Measurements from ENCODE around the gene KCNE1.
"Not testable (repeated sequence)": the region's sequence is repeated elsewhere in the genome, so short reads cannot be mapped to it uniquely, and the experiment has no call there.

Gene KCNE1

DNA sequence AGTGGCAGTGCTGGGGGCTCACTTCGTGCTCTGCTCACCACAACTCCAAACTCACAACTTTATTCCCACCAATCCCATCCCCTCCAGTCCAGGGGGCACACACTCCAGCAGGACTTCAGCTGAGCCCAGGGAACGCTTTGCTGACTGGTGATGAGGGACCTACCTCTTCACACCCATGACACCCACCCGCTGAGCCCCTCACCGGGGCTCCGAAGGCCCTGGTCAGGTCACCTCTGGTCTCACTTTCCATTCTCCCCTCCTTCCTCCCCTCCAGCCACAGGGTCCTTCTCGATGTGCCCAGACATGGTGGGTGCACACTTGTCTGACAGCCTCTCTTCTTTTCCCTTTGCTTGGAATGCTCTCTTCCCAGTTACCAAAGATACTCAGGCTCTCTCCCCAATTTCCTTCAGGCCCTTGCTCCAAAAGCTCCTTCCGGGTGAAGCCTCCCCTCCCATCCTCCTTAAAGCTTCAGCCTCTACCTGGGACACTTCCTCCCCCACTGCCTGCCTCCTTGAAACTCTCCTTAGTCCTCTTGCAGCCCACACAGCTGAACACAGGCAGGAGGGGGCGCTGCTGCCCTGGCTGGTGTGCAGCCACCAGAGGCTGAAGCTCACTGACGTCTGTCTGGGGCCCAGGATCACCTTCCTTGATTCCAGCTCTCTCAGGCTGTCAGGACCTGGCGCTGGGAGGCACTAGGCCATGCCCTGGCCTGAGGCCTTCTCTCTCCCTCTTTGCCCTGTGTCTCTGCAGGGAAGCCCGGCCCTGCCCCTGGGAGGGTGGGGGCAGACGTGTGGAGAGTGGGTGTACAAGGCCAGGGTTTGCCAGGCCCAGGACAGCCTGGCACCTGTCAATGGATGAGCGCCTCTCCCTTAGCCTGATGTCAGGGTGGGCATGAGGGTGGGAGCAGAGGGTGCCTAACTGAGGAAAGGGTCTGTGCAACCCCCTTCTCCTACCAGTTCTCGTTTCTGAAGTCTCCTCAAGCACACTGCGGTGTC lies 1.6 kb downstream of the KCNE1 start:
- DNase-seq = no peak

DNA sequence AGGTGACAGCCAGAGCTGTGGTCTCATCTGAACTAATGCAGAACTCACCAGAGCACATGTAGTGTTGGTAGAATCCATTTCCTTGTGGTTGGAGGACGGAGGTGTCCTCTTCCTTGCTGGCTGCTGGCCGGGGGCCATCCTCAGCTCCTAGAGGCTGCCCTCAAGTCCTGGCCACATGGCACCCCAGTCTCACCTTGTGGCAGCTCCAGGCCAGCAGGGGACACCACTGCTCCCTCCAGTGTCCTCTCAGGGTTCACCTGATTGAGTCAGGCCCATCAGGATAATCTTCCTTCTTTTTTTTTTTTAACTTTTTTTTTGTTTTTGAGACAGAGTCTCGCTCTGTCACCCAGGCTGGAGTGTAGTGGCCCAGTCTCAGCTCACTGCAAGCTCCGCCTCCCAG lies 2.9 kb downstream of the KCNE1 start:
- DNase-seq = no peak

DNA sequence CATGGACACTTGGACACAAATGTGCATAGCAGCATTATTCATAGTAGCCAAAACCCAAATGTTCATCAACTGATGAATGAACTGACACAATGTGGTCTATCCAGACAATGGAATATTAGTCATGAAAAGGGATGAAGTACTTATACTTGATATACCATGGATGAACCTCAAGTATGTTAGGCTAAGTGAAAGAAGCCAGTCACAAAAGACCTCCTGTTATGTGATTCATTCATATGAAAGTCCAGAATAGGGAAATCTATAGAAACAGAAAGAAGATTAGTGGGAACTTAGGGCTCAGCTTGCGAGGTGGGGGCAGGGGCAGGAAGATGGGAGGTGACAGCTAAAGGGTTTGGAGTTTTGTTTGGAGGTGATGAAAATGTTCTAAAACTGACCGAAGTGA lies 7.4 kb downstream of the KCNE1 start:
- no peak for DNase-seq

DNA sequence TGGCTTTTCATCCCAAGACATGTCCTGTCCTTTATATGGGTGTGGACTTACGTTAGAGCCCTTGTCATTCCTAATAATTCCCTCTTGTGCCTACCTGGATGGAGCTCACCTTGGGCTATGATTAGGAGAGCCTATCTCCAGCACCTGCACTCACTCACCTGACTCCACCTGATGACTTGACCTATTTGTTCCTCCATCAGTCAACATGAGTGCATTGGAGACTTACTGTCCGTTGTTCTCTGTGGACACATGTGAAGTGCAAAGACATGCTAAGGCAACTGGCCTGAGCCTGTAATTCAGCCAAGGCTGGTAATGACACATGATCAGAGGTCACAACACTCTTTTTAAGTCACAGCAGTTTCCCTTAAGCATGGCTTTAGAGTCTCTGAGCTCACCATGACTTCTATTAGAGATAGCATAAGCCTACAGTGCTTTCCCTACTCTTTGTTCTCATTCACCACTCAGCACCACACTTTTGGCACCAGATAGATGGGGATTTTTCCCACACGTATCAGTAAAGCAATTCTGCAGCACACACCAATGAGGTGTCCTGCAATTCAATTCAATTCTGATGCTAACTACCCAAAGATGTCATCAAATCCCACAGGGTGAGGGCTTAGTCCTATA lies 9.4 kb downstream of the KCNE1 start:
- DNase-seq = no peak

DNA sequence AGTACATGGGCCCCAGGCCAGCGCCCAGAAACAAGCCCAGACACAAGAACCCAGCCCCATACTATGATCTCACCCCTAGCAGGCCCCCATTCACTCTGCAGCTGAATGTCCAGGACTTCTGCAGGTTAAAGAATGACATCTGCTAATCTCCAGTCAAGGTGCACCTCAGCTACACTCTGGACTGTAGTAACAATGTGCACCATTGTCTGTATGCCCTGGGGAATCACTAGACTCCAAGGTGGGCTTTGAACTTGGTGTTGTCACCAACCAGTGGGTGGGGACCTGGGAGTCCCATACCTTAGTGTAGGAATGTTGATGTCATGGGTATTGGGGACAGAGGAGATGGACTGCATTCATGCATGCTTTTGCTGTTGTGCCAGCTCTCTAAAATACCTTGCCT lies 10.3 kb downstream of the KCNE1 start:
- no peak for DNase-seq

DNA sequence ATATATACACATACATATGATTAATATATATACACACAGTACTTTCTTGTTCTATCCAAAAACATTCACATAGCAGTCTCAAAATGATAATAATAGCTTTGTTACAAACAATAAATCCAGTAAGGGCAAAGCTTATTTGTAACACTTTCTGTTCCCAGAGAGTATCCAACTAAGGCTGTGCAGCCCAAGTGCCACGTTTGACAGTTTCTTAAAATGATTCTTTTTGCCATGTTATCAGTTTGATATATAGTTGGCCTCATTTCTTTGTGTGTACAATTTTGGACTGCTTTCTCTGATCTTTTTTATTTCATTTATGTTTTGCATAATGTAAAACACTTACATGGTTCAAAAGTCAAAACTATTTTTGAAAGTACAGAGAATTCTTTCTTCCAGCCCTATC lies 11.8 kb downstream of the KCNE1 start:
- no peak for DNase-seq

DNA sequence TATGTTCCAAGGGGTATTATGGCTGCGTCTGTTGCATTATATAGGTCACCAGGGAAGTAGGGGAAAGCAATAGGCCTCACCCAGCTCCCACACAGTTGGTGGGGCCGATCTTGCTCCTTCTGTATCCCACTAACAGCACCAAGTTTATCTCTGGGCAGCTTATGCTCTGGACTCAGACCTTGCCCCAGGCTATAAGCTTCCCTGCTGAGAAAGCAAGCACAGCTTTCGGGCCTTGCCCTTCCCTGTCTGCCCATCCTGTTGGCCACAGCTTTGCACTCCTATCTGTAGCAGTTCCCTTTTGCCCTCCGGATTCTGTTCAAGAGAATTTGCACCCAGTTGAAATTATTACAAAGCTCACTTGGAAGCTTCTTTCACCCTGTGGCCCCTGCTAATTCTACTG lies 12.9 kb downstream of the KCNE1 start:
- DNase-seq = no peak

DNA sequence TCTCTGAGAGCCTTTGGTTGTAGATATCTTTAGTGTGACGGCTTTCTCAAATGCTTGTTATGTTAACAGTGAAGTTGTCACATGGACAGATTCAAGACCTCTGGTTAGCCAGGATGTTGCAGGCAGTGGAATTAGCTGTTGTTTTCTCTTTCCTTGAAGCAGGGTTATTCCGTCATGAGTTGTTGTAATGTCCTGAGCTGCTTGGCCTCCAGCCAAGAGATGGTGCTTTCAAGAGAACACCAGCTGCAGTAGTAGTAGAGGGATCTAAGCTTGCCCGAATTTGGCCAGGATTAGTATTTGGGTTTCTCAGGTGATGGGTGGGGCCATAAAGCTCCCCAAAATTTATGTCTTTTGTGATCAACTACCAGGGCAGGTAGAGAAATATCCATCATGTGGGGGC lies 13.4 kb downstream of the KCNE1 start:
- no peak for DNase-seq

DNA sequence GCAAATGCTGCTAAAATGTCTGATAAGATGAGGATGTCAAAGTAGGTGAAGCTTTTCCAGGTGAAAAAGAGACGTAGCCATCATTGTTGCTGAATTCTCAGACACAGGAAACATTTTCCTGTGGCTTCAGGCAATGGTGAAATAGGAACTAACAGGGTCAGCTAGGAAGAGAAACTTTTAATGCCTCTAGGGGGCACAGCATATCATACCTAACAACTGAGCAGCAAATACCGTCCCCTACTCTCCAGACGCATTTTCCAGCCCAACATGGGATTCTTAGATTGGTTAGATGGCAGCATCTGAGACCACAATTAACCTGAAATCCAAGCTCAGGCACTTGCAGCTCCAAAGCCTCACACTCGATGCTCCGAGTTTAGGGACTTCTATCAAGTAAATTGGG lies 28.2 kb downstream of the KCNE1 start:
- not testable (repeated sequence) for DNase-seq

DNA sequence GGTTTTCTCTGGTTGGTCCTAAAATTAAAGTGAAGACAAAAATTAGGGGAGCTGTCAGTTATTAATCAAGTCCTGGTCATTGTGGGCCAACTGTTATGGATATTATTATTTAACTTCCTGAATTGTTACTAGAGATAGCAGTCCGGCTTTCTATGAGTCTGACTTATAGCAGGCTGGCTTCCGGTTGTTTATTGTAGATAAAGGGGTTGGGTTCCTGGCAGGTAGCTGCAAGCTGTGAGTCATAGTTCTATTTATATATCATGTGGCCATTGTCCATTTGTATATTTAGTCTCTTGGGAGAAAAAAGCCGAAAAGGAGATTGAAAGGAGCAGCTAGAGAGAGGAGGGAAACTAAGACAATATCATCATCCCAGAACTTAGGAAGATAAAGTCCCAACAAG lies 28.6 kb downstream of the KCNE1 start:
- not testable (repeated sequence) for DNase-seq

DNA sequence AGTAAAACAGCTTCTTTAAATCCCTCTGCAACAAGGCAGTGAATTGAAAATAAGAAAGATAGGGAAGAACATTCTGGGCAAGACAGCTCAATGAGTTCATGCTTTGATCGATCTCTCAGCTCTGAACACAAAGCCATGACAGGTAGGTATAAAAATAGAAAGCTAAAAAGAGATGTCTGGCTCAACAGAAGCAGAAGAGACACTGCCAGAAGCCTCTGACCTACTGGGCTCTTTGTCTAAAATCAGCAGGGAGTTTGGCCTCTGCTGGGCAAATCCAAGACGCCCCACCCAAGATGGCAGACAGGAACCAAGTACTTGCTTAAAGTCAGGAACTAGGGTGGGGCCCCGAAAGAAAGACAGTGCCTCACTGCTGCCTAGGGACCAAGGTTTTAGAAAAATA lies 44.7 kb downstream of the KCNE1 start:
- DNase-seq = not testable (repeated sequence)

DNA sequence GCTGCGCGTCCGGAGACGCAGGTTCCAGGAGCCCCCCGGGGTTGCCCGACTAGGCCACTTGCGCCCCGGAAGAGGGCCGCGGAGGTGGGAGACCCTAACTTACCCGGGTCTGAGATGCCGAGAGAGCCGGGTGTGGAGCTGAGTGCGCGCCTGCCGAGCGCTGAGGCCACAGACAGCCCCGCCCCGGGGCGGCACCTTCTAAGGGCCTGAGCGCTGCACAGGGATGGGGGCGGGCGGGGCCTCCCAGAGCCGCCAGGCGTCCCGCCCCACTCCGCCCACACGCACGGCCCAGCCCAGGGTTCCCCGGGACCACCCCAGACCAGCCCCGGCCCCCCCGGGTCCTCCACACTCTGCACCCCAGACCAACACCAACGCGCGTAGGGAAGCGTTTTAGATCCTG lies 52.6 kb downstream of the KCNE1 start:
- DNase-seq = not testable (repeated sequence)

DNA sequence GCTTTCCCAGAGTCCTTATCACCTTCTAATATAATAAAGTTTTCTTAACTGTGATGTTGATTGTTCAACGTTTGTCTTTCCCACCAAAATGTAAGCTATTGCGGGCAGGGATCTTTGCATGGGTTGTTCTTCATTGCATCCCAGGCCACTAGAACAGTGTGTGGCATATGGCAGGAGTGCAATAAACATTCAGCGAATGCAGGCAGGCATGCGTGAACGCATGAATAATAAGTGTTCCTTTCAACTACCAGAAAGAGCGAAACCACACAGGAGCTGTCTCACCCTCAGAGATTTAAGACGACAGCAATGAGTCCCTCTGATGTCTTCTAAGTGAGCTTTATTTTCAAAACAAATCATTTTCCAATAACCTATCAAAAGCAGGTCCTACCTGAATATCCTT lies 53.7 kb downstream of the KCNE1 start:
- not testable (repeated sequence) for DNase-seq

DNA sequence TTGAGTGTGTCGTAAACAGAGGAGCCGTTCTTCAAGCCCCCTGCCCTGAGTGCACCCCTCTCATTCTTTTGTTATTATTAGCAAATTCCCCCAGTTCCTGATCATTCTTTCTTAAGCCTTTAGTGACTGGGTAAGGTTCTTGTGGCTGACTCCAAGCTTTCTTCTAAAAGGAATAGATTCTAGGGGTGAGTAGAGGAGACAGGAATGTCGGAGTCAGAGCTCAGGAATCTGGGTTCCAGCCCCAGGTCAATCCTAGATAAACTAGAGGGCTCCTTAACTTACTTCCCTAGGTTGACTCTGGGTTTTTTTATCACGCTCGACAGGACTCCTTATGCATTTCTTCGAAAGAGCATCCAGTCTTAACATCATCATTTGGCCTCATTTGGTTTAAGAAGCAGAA lies 55.8 kb downstream of the KCNE1 start:
- DNase-seq = not testable (repeated sequence)

DNA sequence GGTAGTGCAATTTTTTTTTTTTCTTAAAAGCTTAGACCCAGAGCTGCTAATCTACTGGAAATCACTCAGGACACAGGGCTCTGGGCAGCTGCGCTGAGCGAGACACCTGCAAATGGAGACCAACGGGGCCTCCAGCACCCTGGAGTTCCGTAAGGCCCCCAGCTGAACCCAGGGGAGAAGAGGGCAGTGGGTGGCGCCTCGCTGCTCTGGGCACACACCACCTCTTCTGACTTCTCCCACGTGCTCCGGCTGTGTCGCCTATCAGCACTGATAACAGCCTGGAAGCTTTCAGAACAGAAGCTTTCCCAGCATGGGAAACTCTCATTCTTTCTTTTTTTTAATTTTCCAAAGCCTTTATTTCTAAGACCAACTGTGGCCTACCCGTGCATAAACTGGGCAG lies 56.4 kb downstream of the KCNE1 start:
- DNase-seq = not testable (repeated sequence)

DNA sequence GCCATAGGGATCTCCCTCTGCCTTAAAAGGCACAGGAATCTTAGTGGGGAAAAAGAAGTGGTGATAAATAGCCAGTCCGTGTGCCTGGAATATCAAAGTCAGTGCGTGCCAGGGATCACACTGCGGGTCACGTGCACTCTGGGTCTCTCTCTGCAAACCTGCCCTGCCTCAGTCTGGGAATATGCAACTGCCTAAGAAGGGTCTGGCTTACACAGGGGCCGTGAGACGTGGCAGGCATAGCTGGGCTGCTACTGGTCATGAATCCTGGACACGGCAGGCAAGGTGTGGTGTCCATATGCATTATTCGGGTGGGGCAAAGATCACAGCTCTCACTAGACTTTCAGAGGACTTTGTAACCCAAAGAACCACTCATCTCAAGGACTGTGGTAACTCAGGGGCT lies 65.0 kb downstream of the KCNE1 start:
- DNase-seq = not testable (repeated sequence)

DNA sequence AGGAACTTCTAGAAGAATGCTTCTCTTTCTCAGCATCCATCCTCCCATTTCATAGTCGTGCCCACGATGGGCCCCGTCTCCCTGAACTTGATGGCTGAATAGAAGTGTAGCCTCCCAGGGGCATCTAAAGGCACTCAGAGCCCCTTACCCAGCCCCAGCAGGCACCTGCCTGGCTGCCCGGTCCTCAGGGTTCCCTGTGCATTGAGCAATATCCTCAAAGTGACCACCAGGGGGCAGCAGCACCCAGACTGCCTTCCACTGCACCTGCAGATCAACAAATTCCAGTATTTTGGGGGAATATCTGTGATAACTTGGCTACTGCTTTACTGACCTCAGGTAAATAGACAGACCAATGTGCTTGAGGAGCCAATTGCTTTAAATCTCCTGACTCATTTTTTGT lies 68.5 kb downstream of the KCNE1 start:
- not testable (repeated sequence) for DNase-seq

DNA sequence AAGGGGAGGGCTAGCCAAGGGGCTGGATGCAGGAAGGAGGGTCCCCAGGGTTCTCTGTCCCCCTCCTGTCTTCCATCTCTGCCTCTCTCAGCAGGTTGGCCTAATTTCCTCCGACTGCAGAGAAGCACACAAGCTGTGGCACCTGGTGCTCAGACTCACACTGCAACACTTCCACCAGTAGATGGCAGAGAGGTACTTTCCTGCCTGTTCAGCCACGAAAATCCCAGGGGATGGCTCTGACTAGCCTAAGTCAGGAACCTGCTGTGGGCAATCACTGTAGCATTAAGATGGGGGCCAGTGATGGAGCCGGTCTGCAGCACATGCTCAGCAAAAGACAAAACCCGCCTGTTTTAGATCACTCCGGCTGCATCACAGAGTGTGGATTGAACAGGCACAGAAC lies 82.3 kb downstream of the KCNE1 start:
- not testable (repeated sequence) for DNase-seq

DNA sequence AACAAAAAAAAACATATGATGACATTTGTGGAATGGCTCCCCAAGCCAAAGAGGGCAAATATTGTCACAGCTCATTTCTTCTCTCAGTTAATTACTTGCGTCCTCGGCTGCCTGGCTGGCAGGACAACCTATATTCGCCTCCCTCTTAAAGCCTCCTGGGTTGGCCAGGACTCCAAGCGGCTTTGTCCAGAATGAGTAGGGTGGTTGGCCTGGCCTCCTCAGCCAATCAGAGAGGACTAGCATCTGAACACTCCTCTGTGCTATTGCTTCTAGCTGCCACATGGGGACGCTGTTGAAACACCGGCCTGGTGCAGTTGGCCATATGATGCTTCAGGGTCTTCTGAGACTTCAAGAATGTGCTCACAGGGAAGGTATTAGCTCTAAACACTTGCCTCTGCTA lies 83.6 kb downstream of the KCNE1 start:
- DNase-seq = not testable (repeated sequence)

DNA sequence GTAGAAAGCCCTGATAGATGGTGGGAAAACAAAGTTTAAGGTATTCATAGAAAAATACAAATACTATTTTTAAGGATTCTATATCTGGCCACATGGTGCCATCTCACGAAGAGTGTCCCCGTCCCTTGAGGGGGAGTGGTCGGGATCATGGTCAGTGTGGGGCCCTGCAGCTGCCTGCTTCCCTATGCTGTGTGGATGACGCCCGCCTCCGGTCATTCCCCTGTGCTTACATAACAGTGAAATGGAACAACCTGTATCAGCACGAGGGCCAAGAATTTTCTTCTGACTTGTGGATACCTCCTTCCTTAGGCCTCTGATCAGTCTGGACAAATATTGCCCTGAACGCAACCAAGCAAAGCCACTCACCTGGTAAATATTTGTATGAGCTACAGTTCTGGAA lies 84.7 kb downstream of the KCNE1 start:
- not testable (repeated sequence) for DNase-seq

DNA sequence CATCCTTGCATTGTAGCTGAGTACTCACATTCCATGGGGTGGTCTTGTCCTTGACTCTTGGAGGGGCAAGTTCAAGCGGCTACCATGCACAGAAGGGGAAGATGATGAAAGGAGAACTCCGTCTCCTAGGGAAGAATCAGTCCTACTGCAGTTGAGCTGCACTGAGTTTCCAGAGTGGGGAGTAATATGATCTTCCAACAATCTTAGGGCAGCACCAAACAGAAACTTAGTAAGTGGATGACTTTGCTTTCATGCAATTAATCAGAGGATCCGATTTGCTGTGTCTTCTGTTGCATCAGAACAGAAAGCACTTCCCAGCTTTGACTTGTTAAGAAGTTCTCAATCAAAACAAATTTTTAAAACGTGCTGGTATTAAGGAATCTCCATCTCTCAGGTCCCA lies 88.2 kb downstream of the KCNE1 start, which contains the start of gene SMIM34:
Gene SMIM34, minus strand, starts transcription at position 147 of the 400 bp plus-strand sequence. Its CDS starts 112 bp downstream, at position 35.
- DNase-seq = not testable (repeated sequence)

DNA sequence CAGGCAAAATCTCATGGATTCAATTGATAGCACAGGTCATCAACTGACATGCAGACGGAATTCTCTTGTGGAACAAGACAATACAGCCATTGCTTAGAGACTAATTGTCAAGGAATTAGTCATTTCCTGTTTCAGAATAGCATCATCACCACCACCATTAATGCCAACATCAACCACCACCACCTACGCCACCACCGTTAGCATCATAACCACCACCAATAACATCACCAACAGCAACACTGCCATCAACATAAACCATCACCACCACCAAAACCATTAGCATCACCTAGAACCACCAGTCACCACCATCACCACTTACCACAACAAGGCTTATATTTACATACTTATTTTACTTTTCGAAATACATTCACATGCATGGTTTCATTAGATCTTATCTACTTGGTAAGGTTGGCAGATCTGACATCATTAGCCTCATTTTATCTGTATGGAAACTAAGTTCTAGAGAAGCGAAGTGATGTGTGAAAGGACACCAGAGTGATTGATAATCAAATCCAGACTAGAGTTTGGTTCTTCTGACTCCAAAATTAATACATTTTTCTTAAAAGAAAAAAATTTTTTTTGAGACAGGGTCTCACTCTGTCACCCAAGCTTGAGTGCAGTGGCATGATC lies 94.4 kb downstream of the KCNE1 start:
- DNase-seq = not testable (repeated sequence)

DNA sequence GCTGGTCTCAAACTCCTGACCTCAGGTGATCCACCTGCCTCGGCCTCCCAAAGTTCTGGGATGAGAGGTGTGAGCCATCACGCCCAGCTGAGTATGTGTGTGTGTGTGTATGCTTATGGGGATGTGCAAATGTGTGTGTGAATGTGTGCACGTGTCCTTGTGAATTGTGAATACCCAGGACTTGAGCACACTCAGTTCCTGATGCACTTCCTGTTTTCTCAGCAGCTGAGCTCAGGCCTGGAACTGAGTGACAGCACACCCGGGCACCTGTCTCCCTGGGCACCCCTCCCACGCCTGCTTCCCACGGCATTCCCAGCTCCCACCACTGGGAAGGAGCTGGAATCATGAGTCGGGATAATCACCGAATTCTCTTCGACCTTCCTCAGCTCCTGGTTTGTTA lies 104.7 kb downstream of the KCNE1 start:
- DNase-seq = not testable (repeated sequence)
